Measurements from ENCODE around the gene SLC13A3.

SLC13A3 gene

GRCh38 chr20:46650575-46651090 lies 626 bp downstream of the SLC13A3 start:
- H3K36me3 ChIP-seq (ENCODE audit: insufficient read depth, low read length) = no peaks in the 10 kb centered on the region
- TF ChIP-seq CTCF (IDR thresholded peaks at IDR 0.05; ENCODE audit: low read length) (no peak), EZH2 (IDR thresholded peaks at IDR 0.05; ENCODE audit: borderline replicate concordance, low read length) (no peak)
- no peaks in the 10 kb centered on the region for H3K9me3 ChIP-seq (ENCODE audit: low read length)
- H3K79me2 ChIP-seq (ENCODE audit: insufficient read depth, low read length) = no peaks in the 10 kb centered on the region
- no peak overlapping the region for H3K9ac ChIP-seq (ENCODE audit: low read length)
- no peaks in the 10 kb centered on the region for H3K27me3 ChIP-seq (ENCODE audit: insufficient read depth, low read length)
- no peak overlapping the region for H3K27ac ChIP-seq (ENCODE audit: low read depth, low read length, poor library complexity, severe bottlenecking)
- H3F3A ChIP-seq (ENCODE audit: insufficient read depth, low read length) = no peaks in the 10 kb centered on the region
- no peaks in the 10 kb centered on the region for H4K20me1 ChIP-seq (ENCODE audit: insufficient read depth, low read length)
- no peak overlapping the region for H2AFZ ChIP-seq (ENCODE audit: low read length)
- H3K4me1 ChIP-seq (ENCODE audit: insufficient read depth, low read length, severe bottlenecking) = no peaks in the 10 kb centered on the region
- H3K4me3 ChIP-seq (ENCODE audit: low read depth, low read length, poor library complexity, severe bottlenecking) = no peak overlapping the region
- no peak overlapping the region for H3K4me2 ChIP-seq (ENCODE audit: low read length)
- H3K9me2 ChIP-seq (ENCODE audit: low read depth, low read length) = no peaks in the 10 kb centered on the region

GRCh38 chr20:46649965-46650542 lies 1.2 kb downstream of the SLC13A3 start:
- Histone ChIP-seq H3K4me1 (ENCODE audit: insufficient read depth, low read length, severe bottlenecking) (no peaks in the 10 kb centered on the region), H4K20me1 (ENCODE audit: insufficient read depth, low read length) (no peaks in the 10 kb centered on the region), H3K4me3 (ENCODE audit: low read depth, low read length, poor library complexity, severe bottlenecking) (no peak overlapping the region), H3K4me2 (ENCODE audit: low read length) (no peak overlapping the region), H3K36me3 (ENCODE audit: insufficient read depth, low read length) (no peaks in the 10 kb centered on the region), H3F3A (ENCODE audit: insufficient read depth, low read length) (no peaks in the 10 kb centered on the region), H3K79me2 (ENCODE audit: insufficient read depth, low read length) (no peaks in the 10 kb centered on the region), H3K9ac (ENCODE audit: low read length) (no peak overlapping the region), H3K27ac (ENCODE audit: low read depth, low read length, poor library complexity, severe bottlenecking) (no peak overlapping the region), H3K27me3 (ENCODE audit: insufficient read depth, low read length) (no peaks in the 10 kb centered on the region), H3K9me3 (ENCODE audit: low read length) (no peaks in the 10 kb centered on the region), H3K9me2 (ENCODE audit: low read depth, low read length) (no peaks in the 10 kb centered on the region), H2AFZ (ENCODE audit: low read length) (no peak overlapping the region)
- TF ChIP-seq EZH2 (IDR thresholded peaks at IDR 0.05; ENCODE audit: borderline replicate concordance, low read length) (no peak), CTCF (IDR thresholded peaks at IDR 0.05; ENCODE audit: low read length) (no peak)

GRCh38 chr20:46649650-46649949 lies 1.7 kb downstream of the SLC13A3 start:
- Histone ChIP-seq H3K9me2 (ENCODE audit: low read depth, low read length) (no peaks in the 10 kb centered on the region), H3K27me3 (ENCODE audit: insufficient read depth, low read length) (no peaks in the 10 kb centered on the region), H3K36me3 (ENCODE audit: insufficient read depth, low read length) (no peaks in the 10 kb centered on the region), H3K9me3 (ENCODE audit: low read length) (no peaks in the 10 kb centered on the region), H2AFZ (ENCODE audit: low read length) (no peak overlapping the region), H4K20me1 (ENCODE audit: insufficient read depth, low read length) (no peaks in the 10 kb centered on the region), H3F3A (ENCODE audit: insufficient read depth, low read length) (no peaks in the 10 kb centered on the region), H3K79me2 (ENCODE audit: insufficient read depth, low read length) (no peaks in the 10 kb centered on the region), H3K27ac (ENCODE audit: low read depth, low read length, poor library complexity, severe bottlenecking) (no peak overlapping the region), H3K9ac (ENCODE audit: low read length) (no peak overlapping the region), H3K4me2 (ENCODE audit: low read length) (no peak overlapping the region), H3K4me3 (ENCODE audit: low read depth, low read length, poor library complexity, severe bottlenecking) (no peak overlapping the region), H3K4me1 (ENCODE audit: insufficient read depth, low read length, severe bottlenecking) (no peaks in the 10 kb centered on the region)
- TF ChIP-seq CTCF (IDR thresholded peaks at IDR 0.05; ENCODE audit: low read length) = no peak
- TF ChIP-seq EZH2 (IDR thresholded peaks at IDR 0.05; ENCODE audit: borderline replicate concordance, low read length) = no peak

Measured in OCI-LY1 (cell line).